DMS 273 treated with DMSO at 0.1 percent for 48 hours (cell line): ENCODE measurements around the gene FGFR3.

Experiments used
- DNase-seq: peaks from one replicate; lab custom pipeline; 2025; lab: John Stamatoyannopoulos, UW

Gene FGFR3

DNA sequence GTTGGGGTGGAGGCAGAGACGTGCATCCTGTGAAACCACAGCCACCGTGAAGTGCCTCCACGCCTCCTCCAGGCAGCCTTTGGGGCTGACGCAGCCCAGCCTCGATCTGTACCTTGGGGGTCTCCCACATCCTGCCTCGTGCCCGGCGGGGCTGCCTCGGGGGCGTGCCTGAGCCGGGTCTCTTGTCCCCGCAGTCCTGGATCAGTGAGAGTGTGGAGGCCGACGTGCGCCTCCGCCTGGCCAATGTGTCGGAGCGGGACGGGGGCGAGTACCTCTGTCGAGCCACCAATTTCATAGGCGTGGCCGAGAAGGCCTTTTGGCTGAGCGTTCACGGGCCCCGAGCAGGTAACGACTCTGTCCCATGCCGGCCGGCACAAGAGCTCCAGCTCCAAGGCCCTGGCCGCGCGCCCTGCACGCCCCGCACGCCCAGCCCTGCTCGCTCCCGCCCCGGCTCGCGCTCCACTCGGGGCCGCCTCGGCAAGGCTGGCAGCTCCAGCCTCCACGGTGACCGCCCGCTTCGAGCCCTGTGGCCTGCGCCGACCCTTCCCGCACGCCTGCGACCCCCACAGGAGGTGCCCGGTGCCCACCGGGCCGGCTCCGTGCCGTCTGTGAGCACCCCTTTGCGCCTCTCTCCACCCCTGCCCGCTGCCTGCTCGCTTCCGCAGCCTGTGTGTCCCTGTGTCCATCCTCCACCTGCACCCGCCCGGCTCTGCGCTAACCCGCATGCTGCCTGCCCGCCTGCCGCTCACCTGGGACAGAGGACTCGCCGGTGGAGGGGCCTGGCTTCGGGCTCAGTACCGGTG lies 9.8 kb downstream of the FGFR3 start:
- no peak for DNase-seq

DNA sequence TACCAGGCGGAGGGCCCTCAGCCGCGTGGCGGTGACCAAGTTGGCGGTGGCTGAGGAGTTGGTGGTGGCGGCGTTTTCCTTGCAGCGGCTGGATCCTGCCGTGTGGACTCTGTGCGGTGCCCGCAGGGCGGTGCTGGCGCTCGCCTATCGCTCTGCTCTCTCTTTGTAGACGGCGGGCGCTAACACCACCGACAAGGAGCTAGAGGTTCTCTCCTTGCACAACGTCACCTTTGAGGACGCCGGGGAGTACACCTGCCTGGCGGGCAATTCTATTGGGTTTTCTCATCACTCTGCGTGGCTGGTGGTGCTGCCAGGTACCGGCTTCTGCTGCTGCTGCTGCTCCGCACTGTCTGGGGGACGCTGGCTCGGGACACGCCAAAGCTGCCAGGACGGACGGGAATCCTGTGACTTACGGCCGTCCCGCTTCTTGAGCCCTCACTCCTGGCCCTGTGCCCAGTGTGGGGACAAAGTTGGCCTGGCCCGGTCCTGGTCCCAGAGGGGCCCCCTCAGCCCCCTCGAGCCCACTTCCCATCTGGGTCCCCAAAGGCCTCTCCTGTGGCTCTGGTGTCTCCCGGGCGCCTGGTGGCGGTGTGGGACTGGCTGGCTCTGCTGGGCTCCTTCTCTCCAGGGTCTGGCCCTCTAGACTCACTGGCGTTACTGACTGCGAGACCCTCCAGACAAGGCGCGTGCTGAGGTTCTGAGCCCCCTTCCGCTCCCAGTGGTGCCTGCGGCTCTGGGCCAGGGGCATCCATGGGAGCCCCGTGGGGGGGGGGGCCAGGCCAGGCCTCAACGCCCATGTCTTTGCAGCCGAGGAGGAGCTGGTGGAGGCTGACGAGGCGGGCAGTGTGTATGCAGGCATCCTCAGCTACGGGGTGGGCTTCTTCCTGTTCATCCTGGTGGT lies 10.7 kb downstream of the FGFR3 start:
- DNase-seq, result no peak

DNA sequence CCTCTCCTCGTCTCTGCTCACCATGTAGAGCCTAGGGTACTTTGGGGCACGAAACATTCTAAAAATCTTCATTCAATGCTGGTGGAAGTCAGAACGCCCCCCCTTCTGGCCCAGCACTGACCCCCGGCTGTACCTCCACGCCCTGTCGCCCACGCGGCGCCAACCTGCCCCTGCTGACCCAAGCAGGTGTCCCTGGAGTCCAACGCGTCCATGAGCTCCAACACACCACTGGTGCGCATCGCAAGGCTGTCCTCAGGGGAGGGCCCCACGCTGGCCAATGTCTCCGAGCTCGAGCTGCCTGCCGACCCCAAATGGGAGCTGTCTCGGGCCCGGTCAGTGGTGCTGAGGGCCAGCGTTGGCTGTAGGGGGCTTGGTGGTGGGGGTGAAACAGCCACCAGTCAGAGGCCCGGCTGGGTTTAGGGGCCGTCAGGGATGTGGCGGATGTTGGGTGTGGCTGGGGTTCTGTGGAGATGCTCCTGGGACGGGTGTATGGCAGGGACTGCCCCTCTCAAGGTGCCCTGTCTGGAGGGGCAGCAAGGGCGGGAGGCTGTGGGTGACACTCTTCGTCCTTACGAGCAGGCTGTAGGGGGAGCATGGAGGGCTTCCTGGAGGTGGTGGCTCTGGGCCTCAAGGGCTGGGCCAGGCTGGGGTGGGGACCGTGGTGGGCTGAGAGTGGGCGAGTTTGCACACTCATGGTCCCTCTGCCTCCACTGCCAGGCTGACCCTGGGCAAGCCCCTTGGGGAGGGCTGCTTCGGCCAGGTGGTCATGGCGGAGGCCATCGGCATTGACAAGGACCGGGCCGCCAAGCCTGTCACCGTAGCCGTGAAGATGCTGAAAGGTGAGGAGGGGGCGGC lies 11.8 kb downstream of the FGFR3 start:
- DNase-seq, result no peak

DNA sequence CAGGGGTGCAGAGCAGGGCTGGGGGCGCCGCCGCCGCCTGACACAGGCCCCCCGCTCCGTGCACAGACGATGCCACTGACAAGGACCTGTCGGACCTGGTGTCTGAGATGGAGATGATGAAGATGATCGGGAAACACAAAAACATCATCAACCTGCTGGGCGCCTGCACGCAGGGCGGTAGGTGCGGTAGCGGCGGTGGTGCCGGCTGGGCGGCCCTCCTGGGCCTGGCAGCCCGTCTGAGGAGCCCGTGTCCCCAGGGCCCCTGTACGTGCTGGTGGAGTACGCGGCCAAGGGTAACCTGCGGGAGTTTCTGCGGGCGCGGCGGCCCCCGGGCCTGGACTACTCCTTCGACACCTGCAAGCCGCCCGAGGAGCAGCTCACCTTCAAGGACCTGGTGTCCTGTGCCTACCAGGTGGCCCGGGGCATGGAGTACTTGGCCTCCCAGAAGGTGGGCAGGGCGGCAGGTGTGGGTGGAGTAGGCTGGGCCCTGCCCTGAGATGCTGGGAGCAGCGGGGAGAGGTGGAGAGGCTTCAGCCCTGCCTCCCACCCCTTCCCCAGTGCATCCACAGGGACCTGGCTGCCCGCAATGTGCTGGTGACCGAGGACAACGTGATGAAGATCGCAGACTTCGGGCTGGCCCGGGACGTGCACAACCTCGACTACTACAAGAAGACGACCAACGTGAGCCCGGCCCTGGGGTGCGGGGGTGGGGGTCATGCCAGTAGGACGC lies 12.6 kb downstream of the FGFR3 start:
- no peak for DNase-seq

DNA sequence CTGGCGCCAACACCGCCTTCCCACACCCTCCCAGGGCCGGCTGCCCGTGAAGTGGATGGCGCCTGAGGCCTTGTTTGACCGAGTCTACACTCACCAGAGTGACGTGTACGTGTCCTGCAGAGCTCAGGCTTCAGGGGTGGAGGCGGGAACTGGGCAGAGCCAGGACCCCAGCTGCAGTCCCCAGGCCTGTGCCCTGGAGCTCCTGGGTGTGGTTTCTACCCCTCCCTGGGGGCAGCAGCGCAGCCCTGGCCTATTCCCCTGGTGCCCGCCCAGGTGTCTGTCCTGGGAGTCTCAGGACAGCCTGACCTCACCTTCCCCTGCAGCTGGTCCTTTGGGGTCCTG lies 13.1 kb downstream of the FGFR3 start:
- no peak for DNase-seq

DNA sequence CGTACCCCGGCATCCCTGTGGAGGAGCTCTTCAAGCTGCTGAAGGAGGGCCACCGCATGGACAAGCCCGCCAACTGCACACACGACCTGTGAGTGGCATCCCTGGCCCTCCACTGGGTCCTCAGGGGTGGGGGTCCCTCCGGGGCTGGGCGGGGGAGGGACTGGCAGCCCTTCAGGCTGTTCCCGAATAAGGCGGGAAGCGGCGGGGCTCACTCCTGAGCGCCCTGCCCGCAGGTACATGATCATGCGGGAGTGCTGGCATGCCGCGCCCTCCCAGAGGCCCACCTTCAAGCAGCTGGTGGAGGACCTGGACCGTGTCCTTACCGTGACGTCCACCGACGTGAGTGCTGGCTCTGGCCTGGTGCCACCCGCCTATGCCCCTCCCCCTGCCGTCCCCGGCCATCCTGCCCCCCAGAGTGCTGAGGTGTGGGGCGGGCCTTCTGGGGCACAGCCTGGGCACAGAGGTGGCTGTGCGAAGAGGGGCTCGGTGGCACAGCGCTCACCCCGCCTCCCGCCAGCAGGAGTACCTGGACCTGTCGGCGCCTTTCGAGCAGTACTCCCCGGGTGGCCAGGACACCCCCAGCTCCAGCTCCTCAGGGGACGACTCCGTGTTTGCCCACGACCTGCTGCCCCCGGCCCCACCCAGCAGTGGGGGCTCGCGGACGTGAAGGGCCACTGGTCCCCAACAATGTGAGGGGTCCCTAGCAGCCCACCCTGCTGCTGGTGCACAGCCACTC lies 13.7 kb downstream of the FGFR3 start:
- no peak for DNase-seq

DNA sequence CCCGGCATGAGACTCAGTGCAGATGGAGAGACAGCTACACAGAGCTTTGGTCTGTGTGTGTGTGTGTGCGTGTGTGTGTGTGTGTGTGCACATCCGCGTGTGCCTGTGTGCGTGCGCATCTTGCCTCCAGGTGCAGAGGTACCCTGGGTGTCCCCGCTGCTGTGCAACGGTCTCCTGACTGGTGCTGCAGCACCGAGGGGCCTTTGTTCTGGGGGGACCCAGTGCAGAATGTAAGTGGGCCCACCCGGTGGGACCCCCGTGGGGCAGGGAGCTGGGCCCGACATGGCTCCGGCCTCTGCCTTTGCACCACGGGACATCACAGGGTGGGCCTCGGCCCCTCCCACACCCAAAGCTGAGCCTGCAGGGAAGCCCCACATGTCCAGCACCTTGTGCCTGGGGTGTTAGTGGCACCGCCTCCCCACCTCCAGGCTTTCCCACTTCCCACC lies 14.3 kb downstream of the FGFR3 start:
- DNase-seq, result no peak

DNA sequence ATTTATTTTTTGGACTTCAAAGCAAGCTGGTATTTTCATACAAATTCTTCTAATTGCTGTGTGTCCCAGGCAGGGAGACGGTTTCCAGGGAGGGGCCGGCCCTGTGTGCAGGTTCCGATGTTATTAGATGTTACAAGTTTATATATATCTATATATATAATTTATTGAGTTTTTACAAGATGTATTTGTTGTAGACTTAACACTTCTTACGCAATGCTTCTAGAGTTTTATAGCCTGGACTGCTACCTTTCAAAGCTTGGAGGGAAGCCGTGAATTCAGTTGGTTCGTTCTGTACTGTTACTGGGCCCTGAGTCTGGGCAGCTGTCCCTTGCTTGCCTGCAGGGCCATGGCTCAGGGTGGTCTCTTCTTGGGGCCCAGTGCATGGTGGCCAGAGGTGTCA lies 15.3 kb downstream of the FGFR3 start:
- no peak for DNase-seq

DNA sequence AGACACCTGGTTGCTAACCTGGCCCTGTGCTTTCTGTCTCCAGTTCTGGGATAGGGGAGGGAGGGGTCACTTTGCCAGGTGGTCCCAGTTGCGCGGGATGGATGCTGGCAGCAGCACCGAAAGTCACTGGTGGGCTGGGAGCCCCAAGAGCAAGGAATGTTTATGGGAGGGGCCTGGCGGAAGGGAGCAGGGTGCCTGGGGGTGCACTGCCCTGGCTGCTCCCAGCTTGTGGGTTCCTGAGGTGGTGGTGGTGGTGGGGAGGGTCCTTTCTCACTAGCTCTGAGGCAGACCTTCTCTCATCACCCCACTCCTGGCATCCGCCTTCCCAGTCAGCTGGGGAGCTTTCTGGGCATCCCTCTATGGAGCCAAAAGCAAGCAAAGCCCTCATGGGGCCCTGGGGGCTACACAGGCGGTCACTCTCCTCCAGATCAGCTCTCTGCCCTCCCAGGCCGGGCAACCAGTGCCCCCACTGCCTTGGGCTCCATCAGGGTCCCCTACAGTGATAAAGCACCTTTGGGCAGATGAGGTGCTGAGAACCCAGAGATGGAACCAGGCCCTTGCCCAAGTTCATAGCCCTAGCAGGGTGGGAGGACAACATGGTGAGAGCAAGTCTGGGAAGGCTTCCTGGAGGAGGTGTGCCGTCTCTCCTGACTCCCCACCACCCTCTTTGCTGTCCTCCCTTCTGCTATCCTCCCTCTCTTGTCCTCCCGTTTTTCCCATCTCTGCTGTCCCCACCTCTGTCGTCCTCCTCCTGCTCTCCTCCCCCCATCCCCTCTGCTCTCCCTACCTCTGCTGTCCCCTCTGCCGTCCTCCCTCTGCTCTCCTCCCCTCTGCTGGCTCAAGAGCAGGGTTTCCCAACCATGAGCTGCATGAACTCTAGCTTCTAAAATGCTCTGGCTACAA lies 16.0 kb downstream of the FGFR3 start:
- DNase-seq, result no peak

DNA sequence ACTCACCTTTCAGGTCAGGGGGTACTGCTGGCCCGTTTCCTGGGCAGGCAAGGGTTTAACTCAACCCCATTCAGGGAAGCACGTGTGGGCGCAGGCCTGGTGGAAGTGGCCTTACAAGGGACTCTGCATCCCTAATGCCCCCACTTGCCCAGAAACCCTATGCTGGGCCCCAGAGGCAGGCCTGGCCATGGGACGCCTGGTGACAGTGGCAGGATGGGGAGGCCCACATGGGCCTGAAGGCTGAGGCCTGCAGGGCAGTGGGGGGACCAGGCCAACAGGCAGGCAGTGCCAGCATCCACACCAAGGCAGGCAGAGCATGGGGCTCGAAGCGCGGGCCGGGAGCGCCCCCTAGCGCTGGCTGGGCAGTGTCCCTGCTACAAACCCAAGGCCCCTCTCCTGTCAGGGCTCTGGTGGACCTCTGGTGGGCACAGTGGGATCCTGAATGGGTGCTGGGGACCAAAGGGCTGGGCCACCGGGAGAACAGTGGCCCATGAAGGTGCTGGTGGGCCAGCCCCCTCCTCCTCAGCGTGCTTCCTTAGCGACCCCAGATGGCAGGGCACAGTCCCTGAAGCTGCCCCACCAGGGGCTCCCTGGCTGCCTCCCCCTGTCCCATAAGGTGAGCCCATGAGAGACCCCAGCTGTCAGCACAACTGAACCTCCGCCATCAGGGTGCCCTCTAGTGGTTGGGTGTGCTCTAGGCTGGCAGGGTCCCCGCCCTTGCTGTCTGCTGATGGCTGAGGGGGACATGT lies 16.8 kb downstream of the FGFR3 start:
- peak; percentile 48 for DNase-seq

DNA sequence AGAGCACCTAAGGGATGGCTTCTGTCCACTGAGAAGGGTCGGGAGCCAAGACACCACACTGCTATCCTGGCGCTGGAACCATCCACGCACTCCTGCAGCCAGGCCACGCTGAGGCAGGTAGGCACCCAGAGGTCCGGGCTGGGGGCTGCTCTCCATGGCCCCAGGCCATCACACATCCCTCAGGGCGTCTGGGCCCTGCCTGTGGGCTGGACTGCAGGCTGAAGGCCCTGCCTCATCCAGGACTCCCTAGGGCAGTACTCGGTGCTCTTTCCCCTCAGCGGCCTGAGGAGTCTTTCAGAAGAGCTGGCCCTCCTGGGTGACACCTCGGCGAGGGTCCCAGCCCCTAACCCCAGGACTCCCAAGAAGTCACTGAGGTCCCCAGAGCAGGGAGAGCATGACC lies 17.7 kb downstream of the FGFR3 start:
- DNase-seq, result no peak

DNA sequence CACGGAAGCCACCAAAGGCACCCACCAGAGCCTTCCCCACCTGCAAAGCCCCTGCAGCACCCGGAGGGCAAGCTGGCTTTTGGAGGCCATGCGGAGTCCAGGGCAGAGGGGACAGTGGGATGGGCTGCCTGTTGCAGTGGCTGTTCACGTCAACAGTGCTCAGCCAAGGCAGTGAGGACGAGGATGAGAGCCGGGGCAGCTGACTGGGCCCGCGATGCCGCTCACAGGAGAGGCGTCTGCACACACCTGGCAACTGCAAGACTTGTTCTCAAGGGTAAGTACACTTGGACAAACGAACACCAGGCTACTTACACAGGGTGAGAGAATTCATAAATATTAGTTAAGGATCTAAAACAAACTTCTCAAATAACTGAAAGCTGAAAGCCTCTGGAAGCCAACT lies 19.6 kb downstream of the FGFR3 start:
- DNase-seq, result no peak

DNA sequence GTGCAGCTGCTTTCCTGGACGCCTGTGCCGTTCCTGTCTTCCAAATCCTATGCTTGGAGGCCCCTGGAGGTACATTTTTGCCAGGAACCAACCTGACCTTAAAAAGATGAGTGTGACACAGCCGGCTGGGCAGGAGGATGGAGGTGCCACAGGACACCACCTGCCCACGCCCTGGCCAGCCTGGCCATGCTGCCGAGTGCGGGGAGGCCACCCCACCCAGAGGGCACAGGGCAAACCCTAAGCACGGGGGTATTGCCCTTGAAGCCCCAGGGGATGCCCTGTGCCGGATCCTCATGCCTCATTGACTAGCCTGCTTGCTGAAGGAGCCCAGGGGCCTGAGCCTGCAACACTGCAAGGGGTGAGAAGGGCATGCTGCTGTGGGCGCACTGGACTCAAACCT lies 20.1 kb downstream of the FGFR3 start:
- DNase-seq, result no peak

DNA sequence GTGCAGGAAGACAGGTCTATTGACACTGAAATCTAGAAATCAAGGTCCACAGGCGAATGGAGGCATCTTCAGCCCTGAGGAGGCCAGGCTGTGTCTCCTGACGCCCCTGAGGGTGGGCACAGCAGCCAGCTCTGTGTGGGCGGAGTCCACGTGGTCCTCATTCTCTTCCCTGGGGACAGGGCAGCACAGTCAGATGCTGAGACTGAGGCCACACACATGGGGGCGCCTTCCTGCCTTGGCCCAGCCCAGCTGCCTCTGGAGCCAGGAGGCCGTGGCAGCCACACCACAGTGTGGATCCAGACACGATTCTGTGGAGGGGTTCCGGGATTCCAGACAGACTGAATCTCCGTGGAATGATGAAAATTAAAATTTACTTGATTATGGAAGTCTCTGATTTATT lies 20.8 kb downstream of the FGFR3 start:
- DNase-seq, result no peak

DNA sequence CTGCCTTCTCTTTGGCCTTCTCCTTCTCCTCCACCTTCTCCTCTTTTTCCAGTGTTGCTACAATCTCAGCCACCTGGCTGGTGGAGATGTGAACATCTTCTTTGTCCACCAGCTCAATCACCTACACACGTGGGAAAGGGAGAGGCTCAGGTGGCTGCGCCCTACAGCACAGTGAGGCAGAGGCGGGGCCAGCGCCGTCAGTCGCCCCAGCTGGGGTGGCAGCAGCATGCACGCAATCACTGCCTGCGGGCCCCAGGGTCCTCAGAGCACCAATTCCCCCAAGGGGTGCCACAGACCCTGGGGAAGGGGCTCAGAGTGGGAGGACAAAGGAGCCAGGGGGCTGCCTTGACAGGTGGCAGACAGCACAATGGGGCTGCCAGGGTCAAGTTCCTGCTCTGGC lies 21.4 kb downstream of the FGFR3 start:
- DNase-seq, result no peak

DNA sequence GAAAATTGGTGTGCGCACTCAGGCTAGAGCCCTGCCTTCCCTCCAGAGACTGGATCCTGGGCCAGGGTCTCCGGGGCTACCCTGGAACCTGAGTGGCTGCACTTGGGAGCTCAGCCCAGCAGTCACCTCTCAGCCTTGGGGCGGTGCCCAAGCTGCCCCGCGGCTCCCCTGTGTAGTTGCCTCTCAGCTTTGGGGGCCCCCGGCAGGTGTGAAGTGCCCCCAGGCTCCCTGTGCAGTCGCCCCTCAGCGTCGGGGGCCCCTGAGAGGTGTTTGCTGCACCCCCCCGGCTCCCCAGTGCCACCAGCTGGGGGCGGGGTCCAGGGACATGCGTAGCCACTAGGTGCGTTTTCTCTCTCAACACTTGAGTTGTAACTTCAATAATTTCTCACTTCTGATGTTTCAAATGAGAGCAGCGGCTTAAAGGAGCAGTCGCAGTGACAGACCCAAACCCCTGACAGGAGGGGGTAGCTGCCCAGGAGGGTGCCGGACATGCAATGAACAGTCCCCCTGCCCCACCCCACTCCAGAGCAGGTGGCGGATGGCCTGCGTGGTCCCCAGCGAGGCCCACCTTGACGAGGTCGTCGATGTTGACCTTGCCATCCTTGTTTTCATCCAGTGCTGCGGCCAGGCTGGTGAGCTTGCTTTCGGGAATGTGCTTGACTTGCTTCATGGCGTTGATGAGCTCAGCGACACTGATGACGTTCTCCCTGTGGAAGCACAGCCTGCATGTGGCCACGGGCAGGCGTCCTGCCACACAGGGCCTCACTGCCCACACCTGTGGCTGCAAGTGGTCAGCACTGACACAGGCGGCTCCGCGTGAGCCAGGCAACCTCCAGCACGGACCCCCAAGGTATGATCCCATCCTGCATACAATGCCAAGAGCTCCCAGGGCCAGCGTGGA lies 22.3 kb downstream of the FGFR3 start:
- no peak for DNase-seq

DNA sequence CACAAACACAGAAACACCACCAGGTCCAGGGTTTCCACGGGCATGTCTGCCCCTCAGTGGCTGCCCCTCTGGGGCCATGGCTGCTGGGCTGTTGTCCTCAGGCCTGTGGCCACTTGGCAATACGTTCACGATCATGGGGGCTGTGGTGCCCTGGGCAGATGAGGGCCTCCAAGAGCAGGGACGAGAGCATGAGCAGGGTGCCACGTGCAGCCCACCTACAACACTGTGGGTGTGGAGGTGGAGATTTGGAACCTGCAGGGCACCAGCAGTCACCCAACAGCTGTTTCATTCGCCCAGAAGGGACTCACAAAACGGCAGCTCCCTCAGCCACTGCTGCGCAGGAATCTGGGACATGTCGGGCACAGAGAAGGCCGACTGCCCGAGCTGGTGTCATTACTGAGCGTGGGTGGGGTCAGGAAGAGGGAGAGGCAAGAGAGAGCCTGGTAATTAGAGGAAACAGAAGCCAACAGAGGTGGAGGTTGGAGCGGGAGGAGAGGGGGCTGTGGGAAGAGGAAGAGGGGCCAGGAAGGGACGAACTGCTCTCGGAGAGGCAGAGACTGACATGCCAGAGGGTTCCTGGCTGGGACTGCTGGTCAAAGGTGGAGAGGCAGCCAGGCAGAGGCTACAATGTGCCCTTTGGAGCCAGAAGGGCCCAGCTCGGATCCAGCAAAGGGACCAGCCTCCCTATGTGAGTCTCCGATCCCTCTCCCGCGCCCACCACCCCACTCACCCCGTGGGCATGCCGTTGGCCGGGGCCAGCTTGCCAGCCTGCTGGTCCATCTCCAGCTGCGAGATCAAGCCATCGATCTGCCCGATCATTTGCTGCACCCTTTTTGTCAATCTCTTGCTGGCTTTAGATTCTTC lies 23.1 kb downstream of the FGFR3 start:
- DNase-seq, result no peak
